GM21367 (cell line): ENCODE results near the gene UBR2.
A peak's percentile ranks its signal among the peaks of the same experiment; 100 is the strongest.

Experiments
- ATAC-seq: cut with Tn5 transposase; IDR thresholded peaks from one replicate; pipeline ENCODE4 v1.9.1; 2021; ENCODE audit not compliant: unreplicated experiment

Gene UBR2

GRCh38 chr6:42563697-42564505 lies at the start of gene UBR2:
UBR2 (plus strand) TSS chr6:42564029; CDS start chr6:42564320, 291 bp downstream.
- peak; percentile 89 for ATAC-seq

GRCh38 chr6:42514745-42515144 lies 49.1 kb upstream of the UBR2 start:
- no peak for ATAC-seq

- no peak for ATAC-seq
Observed at GRCh38 chr6:42519779-42520178, 44.0 kb upstream of the UBR2 start.

GRCh38 chr6:42520786-42521607 lies 42.8 kb upstream of the UBR2 start:
- peak; percentile 68 for ATAC-seq

GRCh38 chr6:42522036-42522435 lies 41.8 kb upstream of the UBR2 start:
- no peak for ATAC-seq

- ATAC-seq: no peak
Observed at GRCh38 chr6:42522942-42523814, 40.7 kb upstream of the UBR2 start.

- ATAC-seq: no peak
Observed at GRCh38 chr6:42525206-42525605, 38.6 kb upstream of the UBR2 start.

- no peak for ATAC-seq
Observed at GRCh38 chr6:42526616-42527015, 37.2 kb upstream of the UBR2 start.

GRCh38 chr6:42527204-42527603 lies 36.6 kb upstream of the UBR2 start:
- ATAC-seq: no peak

- ATAC-seq: no peak
Observed at GRCh38 chr6:42530296-42530695, 33.5 kb upstream of the UBR2 start.

- no peak for ATAC-seq
Observed at GRCh38 chr6:42530751-42531150, 33.1 kb upstream of the UBR2 start.

GRCh38 chr6:42532038-42532669 lies 31.7 kb upstream of the UBR2 start:
- no peak for ATAC-seq

- no peak for ATAC-seq
Observed at GRCh38 chr6:42533794-42534193, 30.0 kb upstream of the UBR2 start.

- ATAC-seq: no peak
Observed at GRCh38 chr6:42537536-42537935, 26.3 kb upstream of the UBR2 start.

- no peak for ATAC-seq
Observed at GRCh38 chr6:42539135-42539534, 24.7 kb upstream of the UBR2 start.

GRCh38 chr6:42545226-42545773 lies 18.5 kb upstream of the UBR2 start:
- ATAC-seq: no peak

- peak; percentile 75 for ATAC-seq
Observed at GRCh38 chr6:42547407-42548329, 16.2 kb upstream of the UBR2 start.

GRCh38 chr6:42550277-42550676 lies 13.6 kb upstream of the UBR2 start:
- no peak for ATAC-seq

GRCh38 chr6:42551217-42551616 lies 12.6 kb upstream of the UBR2 start:
- no peak for ATAC-seq
